Right kidney (tissue), 1 donor: Measurements from ENCODE around the gene TRIO.

Experiments
- DNase-seq: peaks from one replicate; pipeline ENCODE4 v3.0.0-alpha.2; 2016

TRIO gene

GRCh38 chr5:14397717-14398116 lies 254.6 kb downstream of the TRIO start:
- DNase-seq, result no peak

GRCh38 chr5:14399054-14399692 lies 256.0 kb downstream of the TRIO start:
- DNase-seq, result no peak

- no peak for DNase-seq
Observed at GRCh38 chr5:14400085-14400484, 256.9 kb downstream of the TRIO start.

GRCh38 chr5:14400611-14401010 lies 257.5 kb downstream of the TRIO start:
- DNase-seq, result no peak

- no peak for DNase-seq
Observed at GRCh38 chr5:14401639-14402038, 258.5 kb downstream of the TRIO start.

GRCh38 chr5:14402424-14402823 lies 259.3 kb downstream of the TRIO start:
- no peak for DNase-seq

GRCh38 chr5:14404780-14405179 lies 261.6 kb downstream of the TRIO start:
- no peak for DNase-seq

GRCh38 chr5:14405267-14405666 lies 262.1 kb downstream of the TRIO start:
- no peak for DNase-seq

GRCh38 chr5:14405706-14406553 lies 262.8 kb downstream of the TRIO start:
- DNase-seq, result no peak

- DNase-seq, result no peak
Observed at GRCh38 chr5:14406554-14406849, 263.4 kb downstream of the TRIO start.

- DNase-seq, result no peak
Observed at GRCh38 chr5:14407051-14407450, 263.9 kb downstream of the TRIO start.

- DNase-seq, result no peak
Observed at GRCh38 chr5:14407746-14408175, 264.6 kb downstream of the TRIO start.

GRCh38 chr5:14408969-14409586 lies 265.9 kb downstream of the TRIO start:
- DNase-seq, result no peak

- no peak for DNase-seq
Observed at GRCh38 chr5:14410068-14410393, 266.9 kb downstream of the TRIO start.

- DNase-seq, result no peak
Observed at GRCh38 chr5:14410394-14411201, 267.5 kb downstream of the TRIO start.

- no peak for DNase-seq
Observed at GRCh38 chr5:14411216-14411615, 268.1 kb downstream of the TRIO start.

- no peak for DNase-seq
Observed at GRCh38 chr5:14413331-14413750, 270.2 kb downstream of the TRIO start.

GRCh38 chr5:14414007-14414406 lies 270.9 kb downstream of the TRIO start:
- DNase-seq, result no peak

GRCh38 chr5:14414656-14415023 lies 271.5 kb downstream of the TRIO start:
- DNase-seq, result no peak

GRCh38 chr5:14415024-14415697 lies 272.0 kb downstream of the TRIO start:
- DNase-seq, result no peak

GRCh38 chr5:14415698-14416074 lies 272.5 kb downstream of the TRIO start:
- no peak for DNase-seq

GRCh38 chr5:14416621-14417275 lies 273.6 kb downstream of the TRIO start:
- no peak for DNase-seq
